HCT116 (cell line): ENCODE data around the gene LZTS3. TPM values are rescaled to one million over a fixed set of nuclear protein-coding genes. Genes with fewer than 3 reads are reported as not detected.

Experiments
- ATAC-seq: fragments of 200-7000 bp; cut with Tn5 transposase; 2 replicates; pipeline ENCODE4 v1.9.1; 2020; ENCODE audit warnings: mild to moderate bottlenecking, moderate library complexity
- BruUV-seq: library from RNA; stranded (reverse); fragments of 400-500 nt; replicated peaks from 2 replicates; lab custom pipeline; 2021; lab: Mats Ljungman, UMichigan
- CTCF ChIA-PET: fragments of 300-600 bp; sonication (Branson Sonifier 250); formaldehyde crosslinking; loops from one replicate; lab custom pipeline; 2021; ENCODE audit warnings: antibody characterized with exemption; lab: Charles Lee
- POLR2A ChIA-PET: fragments of 300-600, 350-600 bp; sonication (Branson Sonifier 250); formaldehyde crosslinking; loops from one replicate; lab custom pipeline; 2021; ENCODE audit warnings: antibody characterized with exemption; lab: Charles Lee
- RAD21 ChIA-PET, 2 experiments: fragments of 300-600 bp; sonication (Branson Sonifier 250); formaldehyde crosslinking; loops; one replicate each; lab custom pipeline; 2023; ENCODE audit warnings: low total read pairs in 2 of 2; ENCODE audit not compliant: uncharacterized antibody in 2 of 2, unreplicated experiment in 2 of 2, low non-redundant PET in 1 of 2; lab: Charles Lee
- DNase-seq: peaks from one replicate; pipeline ENCODE4 v3.0.0-alpha.2; 2010; ENCODE audit warnings: low read depth, low spot score
- H2AFZ ChIP-seq: fragments of 200-600 bp; shearing (Covaris generic), sonication (generic); 2 replicates; pipeline ENCODE4 v1.6.1; 2017; ENCODE audit warnings: low read depth, mixed run types, mixed read lengths, antibody characterized with exemption, low read length; ENCODE audit not compliant: poor library complexity, severe bottlenecking
- H3K27ac ChIP-seq: 2 replicates; pipeline ENCODE4 v1.5.1; 2012; ENCODE audit warnings: low read depth, low read length
- H3K27me3 ChIP-seq: fragments of 200-600 bp; sonication (generic); 2 replicates; pipeline ENCODE4 v1.6.1; 2016; ENCODE audit warnings: mixed run types, low read length, mixed read lengths; ENCODE audit not compliant: insufficient read depth
- H3K36me3 ChIP-seq, 2 experiments: fragments of 200-500 bp in 1 of 2; fragments of 200-600 bp in 1 of 2; sonication (Bioruptor generic) in 1 of 2; sonication (generic) in 1 of 2; 2 replicates each; pipeline versions ENCODE4 v1.5.1 to v1.6.1; 2014 to 2016; ENCODE audit warnings: low read length in 2 of 2, inconsistent platforms in 1 of 2, mixed read lengths in 1 of 2, mixed run types in 1 of 2; ENCODE audit not compliant: insufficient read depth in 2 of 2, control insufficient read depth in 1 of 2
- H3K4me1 ChIP-seq, 2 experiments: fragments of 200-600 bp in 1 of 2; sonication (generic) in 1 of 2; 2 replicates each; pipeline versions ENCODE4 v1.5.1 to v1.6.1; 2012 to 2017; ENCODE audit warnings: low read length in 2 of 2, inconsistent platforms in 1 of 2, mild to moderate bottlenecking in 1 of 2, mixed read lengths in 1 of 2, mixed run types in 1 of 2, moderate library complexity in 1 of 2; ENCODE audit not compliant: insufficient read depth in 2 of 2, control insufficient read depth in 1 of 2
- H3K4me2 ChIP-seq: fragments of 200-600 bp; sonication (generic); 2 replicates; pipeline ENCODE4 v1.6.1; 2017; ENCODE audit warnings: mixed run types, low read length, mixed read lengths
- H3K4me3 ChIP-seq, 2 experiments: fragments of 200-600 bp in 1 of 2; sonication (generic) in 1 of 2; replicated peaks in 1 of 2; 2 replicates each; pipeline ENCODE4 v1.5.1; 2011 to 2016; ENCODE audit warnings: low read length in 2 of 2, control low read depth in 1 of 2, low read depth in 1 of 2, mild to moderate bottlenecking in 1 of 2, mixed read lengths in 1 of 2, mixed run types in 1 of 2
- H3K79me2 ChIP-seq: fragments of 200-600 bp; sonication (generic); 2 replicates; pipeline ENCODE4 v1.6.1; 2017; ENCODE audit warnings: mild to moderate bottlenecking, mixed run types, low read length, moderate library complexity, mixed read lengths; ENCODE audit not compliant: insufficient read depth
- H3K9ac ChIP-seq: fragments of 200-600 bp; sonication (generic); 2 replicates; pipeline ENCODE4 v1.6.1; 2016; ENCODE audit warnings: low read length, mixed read lengths
- H3K9me2 ChIP-seq: fragments of 200-600 bp; sonication (generic), shearing (Covaris generic); 2 replicates; pipeline ENCODE4 v1.6.1; 2017; ENCODE audit warnings: mixed run types, mild to moderate bottlenecking, moderate library complexity; ENCODE audit not compliant: insufficient read depth
- H3K9me3 ChIP-seq, 2 experiments: fragments of 200-500 bp in 1 of 2; fragments of 200-600 bp in 1 of 2; sonication (Bioruptor generic) in 1 of 2; sonication (generic) in 1 of 2; 2 replicates each; pipeline ENCODE4 v1.6.1; 2014 to 2017; ENCODE audit warnings: low read length in 2 of 2, mixed read lengths in 2 of 2, inconsistent platforms in 1 of 2, low read depth in 1 of 2, mild to moderate bottlenecking in 1 of 2, mixed run types in 1 of 2, moderate library complexity in 1 of 2; ENCODE audit not compliant: control insufficient read depth in 1 of 2, insufficient read depth in 1 of 2
- H4K20me1 ChIP-seq: fragments of 200-600 bp; sonication (generic), shearing (Covaris generic); 2 replicates; pipeline ENCODE4 v1.6.1; 2017; ENCODE audit warnings: mixed run types, mild to moderate bottlenecking, moderate library complexity; ENCODE audit not compliant: insufficient read depth
- CBX3 ChIP-seq: IDR thresholded peaks from 2 replicates; pipeline ENCODE4 v1.6.1; 2012; ENCODE audit warnings: low read depth
- CTCF ChIP-seq, 3 experiments: fragments of 200-600 bp in 1 of 3; sonication (generic) in 1 of 3; IDR thresholded peaks in 2 of 3; conservative IDR thresholded peaks in 1 of 3; 2 replicates each; pipeline ENCODE4 v1.5.1; 2012 to 2017; ENCODE audit warnings: low read depth in 2 of 3, low read length in 2 of 3, antibody characterized with exemption in 1 of 3, borderline replicate concordance in 1 of 3, control low read depth in 1 of 3, mild to moderate bottlenecking in 1 of 3, mixed read lengths in 1 of 3, mixed run types in 1 of 3, moderate library complexity in 1 of 3; ENCODE audit not compliant: insufficient read depth in 1 of 3
- FOSL1 ChIP-seq: IDR thresholded peaks from 2 replicates; pipeline ENCODE4 v1.6.1; 2012; ENCODE audit warnings: low read depth
- RAD21 ChIP-seq: IDR thresholded peaks from 2 replicates; pipeline ENCODE4 v1.6.1; 2012; ENCODE audit warnings: low read depth, mild to moderate bottlenecking
- SRF ChIP-seq: IDR thresholded peaks from 2 replicates; pipeline ENCODE4 v1.6.1; 2012; ENCODE audit warnings: low read depth
- intact Hi-C: fragments of 100-400 bp; cut with micrococcal nuclease; formaldehyde crosslinking; loops from 2 replicates; pipeline ENCODE4 v1.10.0; 2022
- total RNA-seq: library from RNA; stranded (reverse); gene quantifications from one replicate; pipeline ENCODE4 v1.2.1, GENCODE V29; 2021; ENCODE audit not compliant: unreplicated experiment

LZTS3 gene
- total RNA-seq, 1 experiment from 2014 or later, result 5.2 TPM

- no peaks in the 10 kb centered on the region for H3K9me3 ChIP-seq
- intact Hi-C loops, result loop anchor here (1.0 to 5.0 kb wide), 2 partner anchors 61 to 162 kb away; no protein-coding TSS in a partner anchor
- H3K4me3 ChIP-seq, result no peak overlapping the region
- H3K9me2 ChIP-seq, result no peaks in the 10 kb centered on the region
- no peak overlapping the region for H3K4me2 ChIP-seq
- TF ChIP-seq RAD21 (peak; percentile 51), CBX3 (no peak), SRF (no peak), FOSL1 (no peak), CTCF (IDR thresholded peaks at IDR 0.05 in 2 of 3, conservative IDR thresholded peaks at IDR 0.05 in 1 of 3; ENCODE audit: borderline replicate concordance in 1 of 3, insufficient read depth in 1 of 3, low read depth in 2 of 3, low read length in 2 of 3) (peak; percentile 61 to 80 (median 66); a peak in 5 of 6 replicates)
- ATAC-seq (peak; percentile 65; the same call in 1 of the 2 replicates), DNase-seq (peak; percentile 22)
- RAD21 ChIA-PET, result interaction anchor here (0.6 to 0.7 kb wide), 2 partner anchors 19 to 167 kb away, joined by 3 to 4 read pairs; no protein-coding TSS in a partner anchor
- H4K20me1 ChIP-seq, result no peaks in the 10 kb centered on the region
- H3K36me3 ChIP-seq, result peaks cover 0 to 3% of the 10 kb centered on the region in 2 experiments; a peak in 2 of 4 replicates
- H3K79me2 ChIP-seq, result peaks cover 3% of the 10 kb centered on the region
- H2AFZ ChIP-seq, result no peak overlapping the region
- H3K4me1 ChIP-seq, result peaks cover 0 to 8% of the 10 kb centered on the region in 2 experiments; a peak in 1 of 4 replicates
- H3K9ac ChIP-seq, result no peak overlapping the region
- POLR2A ChIA-PET, result no interaction called here
- H3K27ac ChIP-seq, result no peak overlapping the region
- CTCF ChIA-PET, result interaction anchor here (0.6 kb wide), 1 partner anchor 392 kb away, joined by 3 read pairs; no protein-coding TSS in a partner anchor
- BruUV-seq, result no TSS peak
- H3K27me3 ChIP-seq, result no peaks in the 10 kb centered on the region
Observed at GRCh38 chr20:3115190-3116107, 57.9 kb downstream of the LZTS3 start.

Other genes starting within 250 kb of the LZTS3 start
- 0.32 TPM for gene GNRH2, start 129.9 kb downstream of the LZTS3 start, total RNA-seq
- 84.3 TPM for gene MRPS26, start 127.5 kb downstream of the LZTS3 start, total RNA-seq
- not detected for gene OXT, start 101.9 kb downstream of the LZTS3 start, total RNA-seq
- gene AVP, start 88.8 kb downstream of the LZTS3 start, total RNA-seq, result not detected
- gene FASTKD5, start 13.7 kb downstream of the LZTS3 start, total RNA-seq, result 13.5 TPM
- gene UBOX5, start 13.7 kb downstream of the LZTS3 start, total RNA-seq, result 7.4 TPM
- gene DDRGK1, start 31.1 kb upstream of the LZTS3 start, total RNA-seq, result 45.8 TPM
- 77.3 TPM for gene ITPA, start 35.9 kb upstream of the LZTS3 start, total RNA-seq
- gene SLC4A11, start 65.6 kb upstream of the LZTS3 start, total RNA-seq, result 22.7 TPM
- gene DNAAF9, start 234.1 kb upstream of the LZTS3 start, total RNA-seq, result 4.6 TPM